ENCODE measurements around the gene OXCT1. TPM values are rescaled to one million over a fixed set of nuclear protein-coding genes. Genes with fewer than 3 reads are reported as not detected.

The OXCT1 gene
- total RNA-seq, 1 experiment from 2014 or later, result 20.6 TPM

Other genes starting within 250 kb of the OXCT1 start
- 27.1 to 30.5 TPM (median 28.8 TPM) in 3 replicates for gene RIMOC1, start 33.9 kb upstream of the OXCT1 start, total RNA-seq (2021)
- gene FBXO4, start 54.9 kb upstream of the OXCT1 start, total RNA-seq (2021), result 0.72 to 2.1 TPM (median 1.9 TPM) in 3 replicates

All from WTC11 (cell line).